ENCODE measurements around the gene SOX12. TPM values are rescaled to one million over a fixed set of nuclear protein-coding genes. Genes with fewer than 3 reads are reported as not detected.
"Not testable (repeated sequence)": the region's sequence is repeated elsewhere in the genome, so short reads cannot be mapped to it uniquely, and the experiment has no call there.

Gene SOX12
- total RNA-seq, 2 donors from 2014 or later = 6.6 to 9.5 TPM

GRCh38 chr20:371755-372542 lies 46.6 kb downstream of the SOX12 start:
- no peak for DNase-seq (ENCODE audit: low spot score)
- intact Hi-C loops (cut with DNase I) = no loop called here

- intact Hi-C loops (cut with DNase I); DNase-seq (ENCODE audit: low spot score): not testable (repeated sequence)
Observed at GRCh38 chr20:372543-373082, 47.3 kb downstream of the SOX12 start.

- intact Hi-C loops (cut with DNase I) = no loop called here
- no peak for DNase-seq (ENCODE audit: low spot score)
Observed at GRCh38 chr20:373171-373890, 48.0 kb downstream of the SOX12 start.

- no peak for DNase-seq (ENCODE audit: low spot score)
- intact Hi-C loops (cut with DNase I) = no loop called here
Observed at GRCh38 chr20:375265-375889, 50.0 kb downstream of the SOX12 start.

GRCh38 chr20:376089-376488 lies 50.7 kb downstream of the SOX12 start:
- intact Hi-C loops (cut with DNase I) = no loop called here

GRCh38 chr20:376750-377149 lies 51.4 kb downstream of the SOX12 start:
- no peak for DNase-seq (ENCODE audit: low spot score)
- intact Hi-C loops (cut with DNase I) = no loop called here

More at GRCh38 chr20:376089-376488, 50.7 kb downstream of the SOX12 start:
- no peak for DNase-seq (ENCODE audit: low spot score)

- intact Hi-C loops (cut with DNase I) = not testable (repeated sequence)
Observed at GRCh38 chr20:377578-377977, 52.2 kb downstream of the SOX12 start.

GRCh38 chr20:378961-379336 lies 53.6 kb downstream of the SOX12 start:
- no peak for DNase-seq (ENCODE audit: low spot score)
- intact Hi-C loops (cut with DNase I) = no loop called here

More at GRCh38 chr20:377578-377977, 52.2 kb downstream of the SOX12 start:
- not testable (repeated sequence) for DNase-seq (ENCODE audit: low spot score)

Other genes starting within 250 kb of the SOX12 start
- not detected for gene DEFB125, start 237.9 kb upstream of the SOX12 start, total RNA-seq
- gene DEFB126, start 183.0 kb upstream of the SOX12 start, total RNA-seq = not detected
- not detected for gene DEFB127, start 168.1 kb upstream of the SOX12 start, total RNA-seq
- gene DEFB128, start 135.8 kb upstream of the SOX12 start, total RNA-seq = not detected
- not detected for gene DEFB129, start 98.3 kb upstream of the SOX12 start, total RNA-seq
- gene DEFB132, start 67.8 kb upstream of the SOX12 start, total RNA-seq = not detected
- 1 to 10 TPM; 4.3 to 4.5 TPM for gene C20orf96, start 34.8 kb upstream of the SOX12 start, total RNA-seq
- gene ZCCHC3, start 28.0 kb upstream of the SOX12 start, total RNA-seq = 10 to 100 TPM; 10.1 to 10.9 TPM
- 10 to 100 TPM; 44.2 to 51.0 TPM for gene NRSN2, start 21.6 kb downstream of the SOX12 start, total RNA-seq
- 10 to 100 TPM in 1 of 2 donors, 1 to 10 TPM in 1; 7.8 to 12.6 TPM for gene TRIB3, start 55.2 kb downstream of the SOX12 start, total RNA-seq
- gene RBCK1, start 82.7 kb downstream of the SOX12 start, total RNA-seq = 10 to 100 TPM; 46.7 to 54.4 TPM
- gene TBC1D20, start 137.0 kb downstream of the SOX12 start, total RNA-seq = 10 to 100 TPM; 28.7 to 33.0 TPM
- 10 to 100 TPM; 71.4 to 74.8 TPM for gene CSNK2A1, start 218.2 kb downstream of the SOX12 start, total RNA-seq